HEK293 (cell line): ENCODE results near the gene AFAP1L2.

Source experiments
- CTCF ChIA-PET: fragments of 350-600 bp; formaldehyde crosslinking; extraction: SDS; loops from one replicate; lab custom pipeline; 2021; ENCODE audit warnings: antibody characterized with exemption; lab: Yijun Ruan, JAX
- POLR2A ChIA-PET: fragments of 300-600 bp; formaldehyde crosslinking; extraction: SDS; loops from one replicate; lab custom pipeline; 2020; ENCODE audit warnings: antibody characterized with exemption, inconsistent platforms; lab: Yijun Ruan, JAX
- H3K27ac ChIP-seq: fragments of 200-500 bp; sonication (Bioruptor generic); 2 replicates; pipeline ENCODE4 v1.5.1; 2014; ENCODE audit warnings: low read depth, low read length, control low read depth, inconsistent platforms; ENCODE audit errors: extremely low read depth
- H3K36me3 ChIP-seq, 2 experiments: fragments of 200-500 bp in 1 of 2; sonication (Bioruptor generic) in 1 of 2; 1 replicate in 1 of 2; 2 replicates in 1 of 2; pipeline ENCODE4 v1.5.1; 2014 to 2017; ENCODE audit warnings: inconsistent platforms in 2 of 2, low read length in 2 of 2; ENCODE audit not compliant: control insufficient read depth in 2 of 2, insufficient read depth in 1 of 2
- H3K4me1 ChIP-seq: fragments of 200-500 bp; sonication (Bioruptor generic); 2 replicates; pipeline ENCODE4 v1.5.1; 2014; ENCODE audit warnings: mild to moderate bottlenecking, low read length, inconsistent platforms; ENCODE audit not compliant: control insufficient read depth, insufficient read depth
- H3K4me3 ChIP-seq: 2 replicates; pipeline ENCODE4 v1.5.1; 2011; ENCODE audit warnings: low read depth, mild to moderate bottlenecking, control low read depth, low read length, moderate library complexity
- H3K9me3 ChIP-seq: fragments of 200-500 bp; sonication (Bioruptor generic); 2 replicates; pipeline ENCODE4 v1.5.1; 2014; ENCODE audit warnings: low read depth, low read length, inconsistent platforms; ENCODE audit not compliant: control insufficient read depth, insufficient read depth
- EGR2 ChIP-seq: fragments of 450-650 bp; formaldehyde crosslinking; IDR thresholded peaks from 2 replicates; pipeline ENCODE4 v1.5.1; 2016; ENCODE audit warnings: low read depth, missing biosample characterization, missing genetic modification characterization
- KLF7 ChIP-seq: fragments of 450-650 bp; formaldehyde crosslinking; IDR thresholded peaks from 2 replicates; pipeline ENCODE4 v1.5.1; 2016; ENCODE audit warnings: missing biosample characterization, missing genetic modification characterization, borderline replicate concordance
- KLF9 ChIP-seq: fragments of 450-650 bp; formaldehyde crosslinking; IDR thresholded peaks from 2 replicates; pipeline ENCODE4 v1.5.1; 2016; ENCODE audit warnings: missing biosample characterization, missing genetic modification characterization, low read depth
- PRDM2 ChIP-seq: fragments of 450-650 bp; formaldehyde crosslinking; IDR thresholded peaks from 2 replicates; pipeline ENCODE4 v1.5.1; 2016; ENCODE audit warnings: missing biosample characterization, missing genetic modification characterization, borderline replicate concordance
- SP7 ChIP-seq: fragments of 450-650 bp; formaldehyde crosslinking; IDR thresholded peaks from 2 replicates; pipeline ENCODE4 v1.5.1; 2016; ENCODE audit warnings: missing biosample characterization, missing genetic modification characterization
- ZBTB44 ChIP-seq: fragments of 450-650 bp; IDR thresholded peaks from 2 replicates; pipeline ENCODE4 v1.5.1; 2018; ENCODE audit warnings: missing biosample characterization, mild to moderate bottlenecking, missing genetic modification characterization
- ZFP69B ChIP-seq: fragments of 450-650 bp; formaldehyde crosslinking; IDR thresholded peaks from 2 replicates; pipeline ENCODE4 v1.5.1; 2016; ENCODE audit warnings: missing biosample characterization, missing genetic modification characterization
- ZNF175 ChIP-seq: fragments of 450-650 bp; formaldehyde crosslinking; IDR thresholded peaks from 2 replicates; pipeline ENCODE4 v1.5.1; 2016; ENCODE audit warnings: missing biosample characterization, missing genetic modification characterization
- ZNF350 ChIP-seq: fragments of 450-650 bp; formaldehyde crosslinking; IDR thresholded peaks from 2 replicates; pipeline ENCODE4 v1.5.0; 2017; ENCODE audit warnings: missing biosample characterization, mild to moderate bottlenecking, missing genetic modification characterization
- ZNF354C ChIP-seq: fragments of 450-650 bp; formaldehyde crosslinking; IDR thresholded peaks from 2 replicates; pipeline ENCODE4 v1.5.1; 2016; ENCODE audit warnings: missing biosample characterization, missing genetic modification characterization, low read depth, borderline replicate concordance
- ZNF398 ChIP-seq: fragments of 450-650 bp; formaldehyde crosslinking; IDR thresholded peaks from 2 replicates; pipeline ENCODE4 v1.5.1; 2017; ENCODE audit warnings: missing biosample characterization, missing genetic modification characterization
- ZNF433 ChIP-seq: fragments of 450-650 bp; formaldehyde crosslinking; IDR thresholded peaks from 2 replicates; pipeline ENCODE4 v1.5.1; 2016; ENCODE audit warnings: missing biosample characterization, missing genetic modification characterization, low read depth
- ZNF449 ChIP-seq: fragments of 450-650 bp; formaldehyde crosslinking; IDR thresholded peaks from 2 replicates; pipeline ENCODE4 v1.5.1; 2017; ENCODE audit warnings: missing biosample characterization, mild to moderate bottlenecking, missing genetic modification characterization, moderate library complexity
- ZNF629 ChIP-seq: fragments of 450-650 bp; formaldehyde crosslinking; IDR thresholded peaks from 2 replicates; pipeline ENCODE4 v1.5.1; 2017; ENCODE audit warnings: missing biosample characterization, missing genetic modification characterization
- ZNF792 ChIP-seq: fragments of 450-650 bp; formaldehyde crosslinking; IDR thresholded peaks from 2 replicates; pipeline ENCODE4 v1.5.1; 2016; ENCODE audit warnings: missing biosample characterization, missing genetic modification characterization
- ZSCAN30 ChIP-seq: fragments of 450-650 bp; IDR thresholded peaks from 2 replicates; pipeline ENCODE4 v1.5.1; 2018; ENCODE audit warnings: missing biosample characterization, mild to moderate bottlenecking, missing genetic modification characterization, moderate library complexity

The AFAP1L2 gene

GRCh38 chr10:114336823-114337509, 67.3 kb downstream of the AFAP1L2 start (continued):
- no peak for TF ChIP-seq ZNF449 (tag by site-specific recombination)
- peak; percentile 58 for TF ChIP-seq ZNF629 (tag by site-specific recombination)
- 0 out of 2 replicates have a peak, but pooled peaks have one; percentile 19 for TF ChIP-seq ZFP69B (tag by site-specific recombination)
- no peak for TF ChIP-seq ZNF175 (tag by site-specific recombination)
- no peak for TF ChIP-seq ZNF354C (tag by site-specific recombination)
- peak; percentile 61; the same call in 1 of the 2 replicates for TF ChIP-seq ZNF792 (tag by site-specific recombination)
- TF ChIP-seq EGR2 = no peak
- TF ChIP-seq KLF7 (tag by site-specific recombination) = no peak
- TF ChIP-seq KLF9 (tag by site-specific recombination) = no peak
- no peak for TF ChIP-seq ZSCAN30
- no peak for TF ChIP-seq PRDM2 (tag by site-specific recombination)
- no peak for TF ChIP-seq ZNF398 (tag by site-specific recombination)
- TF ChIP-seq ZNF433 = no peak

- Histone ChIP-seq H3K4me3 (no peak overlapping the region), H3K27ac (no peak overlapping the region), H3K4me1 (0 out of 2 replicates have a peak, but pooled peaks cover 2% of the 10 kb centered on the region), H3K9me3 (no peaks in the 10 kb centered on the region), H3K36me3 (no peaks in the 10 kb centered on the region)
- ChIA-PET CTCF (interaction anchor here (0.7 to 1.1 kb wide), 4 partner anchors 104 to 374 kb away, joined by 4 to 6 read pairs (median 6); no protein-coding TSS in a partner anchor), POLR2A (no interaction called here)
- TF ChIP-seq ZBTB44 (0 out of 2 replicates have a peak, but pooled peaks have one; percentile 7), ZNF350 (tag by site-specific recombination) (no peak), SP7 (tag by site-specific recombination) (peak; percentile 78)
Measured at GRCh38 chr10:114335614-114336013, 68.7 kb downstream of the AFAP1L2 start.
